UCSD-AML1 (cell line): ENCODE results near the gene FAM171A1.
A peak's percentile ranks its signal among the peaks of the same experiment; 100 is the strongest.

Experiments used
- DNase-seq: peaks from one replicate; lab custom pipeline; 2025; ENCODE audit not compliant: unreplicated experiment; lab: John Stamatoyannopoulos, UW

FAM171A1 gene

GRCh38 chr10:15253951-15254807 lies 116.9 kb downstream of the FAM171A1 start:
- no peak for DNase-seq

DNA sequence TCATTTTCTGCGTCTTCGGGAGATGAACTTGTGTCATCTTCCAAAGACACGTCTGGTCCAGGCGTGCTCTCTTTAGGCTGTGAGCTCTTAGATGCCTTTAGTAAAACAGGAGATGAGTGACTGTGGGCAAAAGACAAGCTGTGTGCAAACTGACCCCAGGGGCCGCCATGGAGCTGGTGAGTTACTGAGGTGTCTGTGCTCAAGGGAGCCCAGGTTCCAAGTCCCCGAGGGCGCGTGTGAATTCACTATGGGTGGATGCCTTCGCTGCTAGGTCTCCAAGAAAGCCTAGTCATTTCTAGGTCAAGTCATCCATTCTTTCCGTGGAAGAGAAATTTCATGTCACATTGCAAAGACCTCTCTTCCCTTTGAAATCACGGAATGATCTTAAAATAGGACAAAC lies 118.7 kb downstream of the FAM171A1 start:
- DNase-seq, result no peak

GRCh38 chr10:15251791-15252380 lies 119.2 kb downstream of the FAM171A1 start:
- DNase-seq, result no peak

GRCh38 chr10:15245530-15245929 lies 125.6 kb downstream of the FAM171A1 start:
- peak; percentile 20 for DNase-seq

DNA sequence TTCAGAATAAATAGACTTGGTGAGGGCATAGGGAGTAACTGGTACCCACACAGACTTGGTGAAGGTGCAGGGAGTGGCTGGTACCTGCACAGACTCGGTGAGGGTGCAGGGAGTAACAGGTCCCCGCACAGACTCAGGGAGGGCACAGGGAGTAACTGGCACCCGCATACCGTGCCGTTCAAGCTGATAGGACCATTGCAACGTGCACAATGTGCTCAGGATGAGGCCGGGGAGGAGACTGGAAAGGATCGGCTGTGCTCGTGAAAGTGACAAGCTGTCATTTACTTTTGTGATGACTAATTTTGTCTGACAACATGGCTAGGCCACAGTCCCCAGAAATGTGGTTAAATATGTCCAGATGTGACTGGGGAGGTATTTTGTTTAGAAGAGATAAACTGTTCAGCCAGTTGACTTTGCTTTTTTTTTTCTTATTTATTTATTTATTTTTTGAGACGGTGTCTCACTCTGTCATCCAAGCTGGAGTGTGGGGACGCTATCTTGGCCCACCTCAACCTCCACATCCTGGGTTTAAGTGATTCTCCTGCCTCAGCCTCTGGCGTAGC lies 126.4 kb downstream of the FAM171A1 start:
- DNase-seq, result no peak

DNA sequence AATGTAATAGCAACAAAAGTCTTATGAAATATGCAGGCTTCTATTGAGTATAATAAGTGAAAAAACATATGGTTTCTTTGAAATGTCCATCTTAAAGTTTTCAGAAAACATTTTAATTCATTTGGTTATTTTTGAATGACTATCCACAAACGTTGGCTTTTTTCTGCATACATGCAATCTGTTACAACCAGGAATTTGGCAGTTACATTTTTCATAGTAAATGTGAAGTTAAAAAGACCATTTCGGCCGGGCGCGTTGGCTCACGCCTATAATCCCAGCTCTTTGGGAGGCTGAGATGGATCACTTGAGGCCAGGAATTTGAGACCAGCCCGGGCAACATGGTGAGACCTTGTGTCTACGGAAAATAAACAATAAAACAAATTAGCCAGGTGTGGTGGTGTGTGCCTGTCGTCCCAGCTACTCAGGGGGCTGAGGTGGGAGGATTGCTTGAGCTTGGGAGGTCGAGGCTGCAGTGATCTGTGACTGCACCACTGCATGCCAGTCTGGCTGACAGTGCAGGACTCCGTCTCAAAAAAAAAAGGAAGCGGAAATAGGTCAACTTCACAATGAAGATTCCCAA lies 128.7 kb downstream of the FAM171A1 start:
- DNase-seq, result no peak

- DNase-seq, result no peak
Measured at GRCh38 chr10:15241306-15241705, 129.8 kb downstream of the FAM171A1 start.

DNA sequence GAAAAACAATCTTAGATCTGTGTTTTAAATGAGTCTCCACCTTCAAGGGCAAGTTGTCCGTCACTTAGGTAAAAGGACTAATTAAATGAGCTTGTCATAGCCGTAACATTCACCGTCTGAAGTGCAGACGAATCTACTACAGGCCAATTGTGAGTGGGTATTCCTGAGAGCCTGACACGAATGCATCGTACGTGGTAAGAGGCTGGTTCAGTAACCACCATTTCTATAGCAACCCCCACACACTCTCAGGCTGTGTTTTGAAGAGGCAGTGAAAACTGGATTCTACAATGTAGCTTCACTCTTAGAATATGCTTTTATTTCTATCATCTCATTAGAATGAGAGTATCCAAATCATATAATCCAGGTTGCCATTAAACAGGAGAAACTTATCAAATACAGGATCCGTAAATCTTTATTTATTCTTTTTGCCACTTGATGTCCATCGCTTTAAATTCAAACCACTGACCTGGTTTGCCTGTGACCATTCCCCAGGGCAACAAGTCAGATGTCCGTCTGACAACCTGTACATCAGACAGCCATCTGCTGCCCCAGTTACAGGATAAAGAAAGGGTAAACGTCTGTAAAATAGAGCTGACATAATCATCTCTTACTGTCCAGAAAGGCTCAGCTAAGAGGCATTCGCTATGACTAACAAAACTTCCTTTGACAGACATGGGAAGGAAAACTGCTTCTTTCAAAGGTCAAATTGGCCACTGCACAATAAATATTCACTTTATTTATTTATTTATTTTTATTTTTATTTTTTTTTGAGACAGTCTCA lies 132.3 kb downstream of the FAM171A1 start:
- no peak for DNase-seq

GRCh38 chr10:15237351-15237750 lies 133.7 kb downstream of the FAM171A1 start:
- no peak for DNase-seq

- DNase-seq, result no peak
Measured at GRCh38 chr10:15236340-15236739, 134.7 kb downstream of the FAM171A1 start.

DNA sequence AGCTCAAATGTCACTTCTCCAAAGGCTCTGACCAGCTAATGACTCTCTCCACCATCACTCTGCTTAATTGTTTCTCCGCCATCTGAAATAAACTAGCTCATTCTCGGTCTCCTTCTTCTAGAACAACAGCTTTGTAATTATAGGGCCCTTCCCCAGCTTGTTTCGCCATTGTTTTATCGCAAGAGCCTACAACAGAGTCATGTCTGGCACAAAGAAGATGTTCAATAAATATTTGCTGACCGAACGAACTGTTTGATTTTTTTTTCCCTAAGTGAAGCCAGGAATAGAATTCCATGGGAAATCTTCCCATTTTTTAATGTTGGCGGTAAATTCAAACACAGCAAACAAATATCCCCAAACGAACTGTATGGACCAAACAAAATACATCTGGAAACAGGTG lies 138.8 kb downstream of the FAM171A1 start:
- no peak for DNase-seq

DNA sequence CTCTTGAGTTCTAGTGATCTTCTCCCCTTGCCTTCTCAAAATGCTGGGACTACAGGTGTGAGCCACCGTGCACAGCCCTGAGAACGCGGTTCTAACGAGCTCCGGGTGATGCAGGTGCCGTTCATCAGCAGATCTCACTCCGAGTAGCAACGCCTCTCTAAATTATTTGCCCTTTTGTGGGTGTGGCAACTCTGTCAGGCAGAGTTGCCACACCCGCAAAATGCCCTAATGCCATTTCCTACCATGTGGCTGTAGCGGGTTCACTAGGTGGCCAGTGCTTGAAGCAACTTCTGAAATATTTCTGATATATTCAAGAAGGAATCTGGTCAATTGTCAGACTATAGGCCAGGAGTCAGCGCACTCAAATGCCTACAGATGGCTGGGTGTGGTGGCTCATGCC lies 139.7 kb downstream of the FAM171A1 start:
- no peak for DNase-seq

GRCh38 chr10:15230257-15230656 lies 140.8 kb downstream of the FAM171A1 start:
- no peak for DNase-seq

DNA sequence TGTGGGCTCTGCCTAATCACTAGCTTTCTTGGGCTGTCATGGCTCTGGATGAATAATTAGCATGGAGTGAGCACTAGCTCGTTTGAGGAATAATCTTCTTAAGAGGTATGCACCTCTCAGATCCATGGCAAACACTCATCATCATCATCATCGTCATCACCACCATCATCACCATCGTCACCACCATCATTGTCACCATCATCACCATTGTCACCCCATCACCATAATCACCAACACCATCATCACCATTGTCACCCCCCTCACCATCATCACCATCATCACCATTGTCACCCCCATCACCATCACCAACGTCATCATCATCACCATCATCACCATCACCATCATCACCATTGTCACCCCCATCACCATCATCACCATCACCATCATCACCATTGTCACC lies 141.8 kb downstream of the FAM171A1 start:
- no peak for DNase-seq

DNA sequence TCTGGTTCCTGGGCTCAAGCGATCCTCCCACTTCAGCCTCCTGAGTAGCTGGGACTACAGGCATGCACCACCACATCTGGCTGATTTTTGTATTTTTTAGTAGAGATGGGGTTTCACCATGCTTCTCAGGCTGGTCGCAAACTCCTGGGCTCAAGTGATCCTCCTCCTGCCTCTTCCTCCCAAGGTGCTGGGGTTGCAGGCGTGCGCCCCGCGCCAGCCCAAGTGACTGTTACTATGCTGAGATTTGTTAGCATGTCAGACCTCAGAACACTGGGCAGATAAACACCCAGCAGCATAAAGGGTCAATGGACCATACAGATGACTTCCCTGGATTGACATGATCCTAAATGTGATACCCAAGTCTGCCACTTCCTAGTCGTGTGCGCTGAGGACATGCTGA lies 142.7 kb downstream of the FAM171A1 start:
- no peak for DNase-seq

GRCh38 chr10:15227611-15228372 lies 143.3 kb downstream of the FAM171A1 start:
- no peak for DNase-seq

DNA sequence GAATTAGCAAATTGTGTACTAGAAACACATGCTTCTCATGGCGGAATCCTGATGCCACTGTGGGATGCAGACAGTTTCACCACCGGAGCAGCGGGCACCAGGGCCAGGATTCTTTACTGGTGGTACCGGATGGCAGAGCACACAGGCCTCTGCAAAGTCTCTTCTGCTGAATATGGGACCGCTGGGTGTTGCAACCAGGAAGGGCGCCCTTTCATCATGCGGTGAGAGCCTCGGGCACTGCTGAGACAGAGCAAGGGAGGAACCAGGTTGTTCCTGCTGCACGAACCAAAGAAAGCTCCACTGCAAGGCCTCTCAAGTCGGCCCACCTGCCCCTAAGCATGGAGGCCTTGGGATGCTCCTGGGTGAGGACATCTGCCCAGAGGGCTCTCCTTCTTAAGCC lies 145.6 kb downstream of the FAM171A1 start:
- DNase-seq, result no peak

DNA sequence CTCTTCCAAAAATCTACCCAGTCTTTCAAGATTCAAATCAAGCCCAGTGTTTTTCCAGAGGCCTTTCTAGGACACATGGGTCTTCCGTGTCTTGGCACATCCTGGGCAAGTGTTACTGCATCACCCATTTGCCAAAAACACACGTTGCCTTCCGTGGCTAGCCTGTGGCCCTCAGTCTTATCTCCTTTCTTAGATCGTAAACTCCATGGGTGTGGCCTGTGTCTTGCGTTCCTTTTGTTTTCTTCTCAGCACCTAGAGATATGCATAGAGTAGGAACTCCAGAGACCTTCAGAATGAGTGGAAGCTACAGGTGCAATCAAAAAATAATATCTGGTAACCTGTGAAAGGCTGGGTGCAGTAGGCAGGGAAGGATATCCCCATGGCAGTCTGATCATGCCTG lies 146.1 kb downstream of the FAM171A1 start:
- DNase-seq, result no peak

GRCh38 chr10:15223174-15223573 lies 147.9 kb downstream of the FAM171A1 start:
- no peak for DNase-seq

GRCh38 chr10:15222511-15222910 lies 148.6 kb downstream of the FAM171A1 start:
- DNase-seq, result no peak
